MCF 10A (cell line): ENCODE results near the gene SCGB2B2. TPM values are rescaled to one million over a fixed set of nuclear protein-coding genes. Genes with fewer than 3 reads are reported as not detected.
"Not testable (repeated sequence)": the region's sequence is repeated elsewhere in the genome, so short reads cannot be mapped to it uniquely, and the experiment has no call there.

Experiments
- BruUV-seq: library from RNA; stranded (reverse); fragments of 400-500 nt; replicated peaks from 2 replicates; lab custom pipeline; 2021; lab: Mats Ljungman, UMichigan
- CTCF ChIA-PET: fragments of 300-600 bp; sonication (Branson Sonifier 250); formaldehyde crosslinking; extraction: SDS; loops from one replicate; lab custom pipeline; 2021; ENCODE audit warnings: antibody characterized with exemption, inconsistent platforms; lab: Yijun Ruan, JAX
- POLR2A ChIA-PET: fragments of 300-600, 350-650 bp; sonication (Branson Sonifier 250); formaldehyde crosslinking; extraction: SDS; loops from one replicate; lab custom pipeline; 2020; ENCODE audit warnings: antibody characterized with exemption, inconsistent platforms; lab: Yijun Ruan, JAX
- DNase-seq: peaks from one replicate; pipeline ENCODE4 v3.0.0-alpha.2; 2018; ENCODE audit not compliant: unreplicated experiment
- H3K27ac Mint-ChIP-seq: one replicate; pipeline ENCODE4 v1.8.0; 2022; ENCODE audit warnings: mild to moderate bottlenecking, low read depth, mixed read lengths; ENCODE audit not compliant: unreplicated experiment
- H3K27me3 Mint-ChIP-seq: one replicate; pipeline ENCODE4 v1.8.0; 2022; ENCODE audit warnings: mixed read lengths; ENCODE audit not compliant: insufficient read depth, unreplicated experiment
- H3K36me3 Mint-ChIP-seq: one replicate; pipeline ENCODE4 v1.8.0; 2022; ENCODE audit warnings: mild to moderate bottlenecking, moderate library complexity, mixed read lengths; ENCODE audit not compliant: insufficient read depth, unreplicated experiment
- H3K4me1 Mint-ChIP-seq: one replicate; pipeline ENCODE4 v1.8.0; 2022; ENCODE audit warnings: mixed read lengths; ENCODE audit not compliant: insufficient read depth, unreplicated experiment
- H3K4me3 Mint-ChIP-seq: one replicate; pipeline ENCODE4 v1.8.0; 2022; ENCODE audit warnings: mild to moderate bottlenecking, moderate library complexity, mixed read lengths; ENCODE audit not compliant: unreplicated experiment
- H3K9me3 Mint-ChIP-seq: one replicate; pipeline ENCODE4 v1.8.0; 2022; ENCODE audit warnings: mixed read lengths; ENCODE audit not compliant: unreplicated experiment
- intact Hi-C: fragments of 100-400 bp; cut with micrococcal nuclease; formaldehyde crosslinking; loops from 2 replicates; pipeline ENCODE4 v1.14.1; 2022
- total RNA-seq: library from RNA; stranded (reverse); gene quantifications from 2 replicates; pipeline ENCODE4 v1.2.3, GENCODE V29; 2022
- TF ChIP-seq, protein P1 (sequence below): fragments of 200-600 bp; IDR thresholded peaks from one replicate; pipeline ENCODE4 v1.8.0; 2022; ENCODE audit warnings: antibody characterized with exemption, mild to moderate bottlenecking; ENCODE audit not compliant: unreplicated experiment

The SCGB2B2 gene
- total RNA-seq, 1 experiment from 2014 or later: not detected

DNA sequence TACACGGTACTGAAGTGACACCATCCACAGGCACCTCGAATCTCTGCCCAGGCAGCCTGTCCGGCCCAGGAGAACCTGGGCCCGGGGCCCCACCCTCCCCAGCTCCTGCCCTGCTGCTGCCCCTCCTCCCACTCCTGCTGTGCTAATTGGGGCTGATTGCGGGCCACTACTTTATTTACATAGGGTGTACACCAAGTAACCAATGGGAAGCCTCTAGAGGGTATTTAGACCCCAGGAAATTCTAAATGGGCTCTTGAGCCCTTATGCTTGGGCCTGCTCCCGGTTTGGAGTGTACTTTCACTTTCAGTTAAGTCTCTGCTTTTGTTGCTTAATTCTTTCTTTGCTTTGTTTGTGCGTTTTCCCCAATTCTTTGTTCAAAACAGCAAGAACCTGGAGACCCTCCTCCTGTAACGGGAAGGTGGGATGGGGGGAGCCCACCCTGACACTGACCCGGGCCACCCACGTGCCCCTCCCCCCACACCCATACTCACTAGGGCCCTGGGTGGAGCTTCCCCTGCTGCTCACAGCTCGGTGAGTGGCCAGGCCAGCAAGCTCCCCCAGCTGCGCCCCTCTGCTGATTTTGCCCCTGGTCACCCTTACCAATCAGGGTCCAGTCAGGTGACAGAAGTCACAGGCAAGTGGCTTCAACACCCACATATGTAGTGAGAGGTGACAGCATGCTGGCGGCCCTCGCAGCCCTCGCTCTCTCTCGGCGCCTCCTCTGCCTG lies 9.4 kb downstream of the SCGB2B2 start:
- intact Hi-C loops: no loop called here
- Mint-ChIP-seq H3K4me1 (no peaks in the 10 kb centered on the region), H3K9me3 (peaks cover 14% of the 10 kb centered on the region), H3K27ac (no peak overlapping the region), H3K4me3 (peak overlapping the region; percentile 43), H3K27me3 (no peaks in the 10 kb centered on the region), H3K36me3 (no peaks in the 10 kb centered on the region)
- ChIA-PET POLR2A (no interaction called here), CTCF (interaction anchor here (0.6 kb wide), 1 partner anchor 110 kb away, joined by 3 read pairs; no protein-coding TSS in a partner anchor)
- TF ChIP-seq, protein P1, sequence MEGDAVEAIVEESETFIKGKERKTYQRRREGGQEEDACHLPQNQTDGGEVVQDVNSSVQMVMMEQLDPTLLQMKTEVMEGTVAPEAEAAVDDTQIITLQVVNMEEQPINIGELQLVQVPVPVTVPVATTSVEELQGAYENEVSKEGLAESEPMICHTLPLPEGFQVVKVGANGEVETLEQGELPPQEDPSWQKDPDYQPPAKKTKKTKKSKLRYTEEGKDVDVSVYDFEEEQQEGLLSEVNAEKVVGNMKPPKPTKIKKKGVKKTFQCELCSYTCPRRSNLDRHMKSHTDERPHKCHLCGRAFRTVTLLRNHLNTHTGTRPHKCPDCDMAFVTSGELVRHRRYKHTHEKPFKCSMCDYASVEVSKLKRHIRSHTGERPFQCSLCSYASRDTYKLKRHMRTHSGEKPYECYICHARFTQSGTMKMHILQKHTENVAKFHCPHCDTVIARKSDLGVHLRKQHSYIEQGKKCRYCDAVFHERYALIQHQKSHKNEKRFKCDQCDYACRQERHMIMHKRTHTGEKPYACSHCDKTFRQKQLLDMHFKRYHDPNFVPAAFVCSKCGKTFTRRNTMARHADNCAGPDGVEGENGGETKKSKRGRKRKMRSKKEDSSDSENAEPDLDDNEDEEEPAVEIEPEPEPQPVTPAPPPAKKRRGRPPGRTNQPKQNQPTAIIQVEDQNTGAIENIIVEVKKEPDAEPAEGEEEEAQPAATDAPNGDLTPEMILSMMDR: no peak
- no TSS peak for BruUV-seq
- DNase-seq: peak; percentile 14

DNA sequence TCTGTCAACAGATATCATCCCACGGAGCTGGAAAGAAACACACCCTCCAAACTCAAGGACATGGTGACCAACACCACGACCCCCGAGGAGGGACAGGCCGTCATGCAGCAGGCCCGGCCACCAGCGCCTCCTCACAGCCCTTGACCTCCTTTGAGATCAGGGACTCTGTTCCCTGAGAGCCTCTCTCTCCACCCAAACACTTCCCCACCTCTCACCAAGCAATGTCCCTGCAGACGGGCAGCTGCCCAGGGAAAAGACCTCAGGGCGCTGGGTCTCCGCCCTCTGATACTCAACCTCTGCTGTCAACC lies 10.0 kb downstream of the SCGB2B2 start:
- Mint-ChIP-seq H3K27ac (no peak overlapping the region), H3K9me3 (peaks cover 8% of the 10 kb centered on the region), H3K4me3 (no peak overlapping the region), H3K36me3 (no peaks in the 10 kb centered on the region), H3K4me1 (no peaks in the 10 kb centered on the region), H3K27me3 (no peaks in the 10 kb centered on the region)
- ChIA-PET POLR2A (no interaction called here), CTCF (no interaction called here)
- TF ChIP-seq, protein P1: no peak
- intact Hi-C loops: no loop called here
- DNase-seq: no peak
- BruUV-seq: no TSS peak

DNA sequence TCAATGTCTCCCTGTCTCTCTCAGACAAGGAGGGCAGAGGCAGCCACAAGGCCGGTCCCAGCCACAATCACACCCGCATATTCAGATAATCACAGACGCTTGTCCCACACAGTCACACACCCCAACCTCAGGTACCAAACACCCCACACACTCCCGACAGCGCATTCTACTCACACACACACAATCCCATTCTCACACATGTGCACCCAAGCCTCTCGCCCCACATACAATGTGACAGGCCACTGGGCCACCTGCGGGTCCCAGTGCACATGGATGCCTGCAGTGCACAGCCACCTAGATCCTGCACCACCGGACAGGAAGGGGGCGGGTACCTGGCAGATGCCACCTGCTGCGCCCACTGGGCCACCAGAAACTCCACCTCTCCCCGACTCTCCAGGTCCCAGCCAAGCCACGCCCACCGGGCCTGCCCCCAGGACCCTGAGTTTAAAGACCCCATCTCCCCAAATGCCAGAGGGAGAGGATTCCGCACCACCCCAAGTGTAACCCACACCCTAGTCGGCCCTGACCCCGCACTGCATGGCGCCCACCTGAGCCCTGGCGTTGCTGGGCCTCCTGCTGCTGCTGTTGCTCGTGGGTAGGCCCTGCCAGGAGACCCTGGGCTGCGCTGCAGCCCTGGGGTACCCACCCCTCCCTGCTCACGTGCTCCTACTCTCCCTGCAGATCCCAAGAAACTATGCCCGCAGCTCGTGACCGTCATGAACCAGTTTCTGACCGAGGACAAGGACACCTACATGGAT lies 10.6 kb downstream of the SCGB2B2 start:
- POLR2A ChIA-PET: no interaction called here
- Mint-ChIP-seq H3K27ac (no peak overlapping the region), H3K4me3 (no peak overlapping the region), H3K9me3 (peaks cover 7% of the 10 kb centered on the region), H3K36me3 (no peaks in the 10 kb centered on the region), H3K27me3 (no peaks in the 10 kb centered on the region), H3K4me1 (no peaks in the 10 kb centered on the region)
- TF ChIP-seq, protein P1: no peak
- intact Hi-C loops: no loop called here
- no peak for DNase-seq
- BruUV-seq: no TSS peak
- CTCF ChIA-PET: no interaction called here

DNA sequence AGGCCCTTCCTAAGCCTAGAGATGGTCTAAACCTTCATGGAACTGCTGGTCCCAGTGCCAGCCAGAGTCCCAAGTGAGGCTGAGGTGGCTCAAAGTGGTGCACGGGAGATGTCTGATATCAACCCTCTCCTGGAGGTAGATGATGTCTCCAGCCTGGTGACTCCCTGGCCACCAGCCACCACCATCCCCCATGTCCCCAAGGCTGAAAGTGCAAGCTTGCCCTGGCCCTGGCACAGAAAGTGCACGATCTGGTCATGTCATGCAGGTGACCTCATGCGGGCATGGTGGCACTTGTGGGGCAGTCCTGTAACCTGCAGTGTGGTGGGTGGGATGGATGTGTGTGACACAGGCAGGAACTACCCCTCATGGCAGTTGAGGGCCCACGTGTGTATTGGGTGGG lies 11.7 kb downstream of the SCGB2B2 start:
- CTCF ChIA-PET, H3K27ac Mint-ChIP-seq, H3K9me3 Mint-ChIP-seq, BruUV-seq, POLR2A ChIA-PET, DNase-seq, H3K4me3 Mint-ChIP-seq, intact Hi-C loops, H3K4me1 Mint-ChIP-seq, H3K36me3 Mint-ChIP-seq, H3K27me3 Mint-ChIP-seq: not testable (repeated sequence)
